Measurements from ENCODE around the gene CDK4.

Gene CDK4

GRCh38 chr12:57766464-57767304 lies 14.6 kb upstream of the CDK4 start, which contains the start of gene CYP27B1:
CYP27B1 (minus strand) TSS chr12:57767078; CDS start chr12:57767041, 37 bp downstream.
- Histone ChIP-seq H3K27ac (replicated peaks) (no peak within 1 kb of the TSS), H3K4me3 (replicated peaks; ENCODE audit: insufficient read depth, low read length) (no peak within 1 kb of the TSS), H3K27me3 (ENCODE audit: insufficient read depth, poor library complexity, severe bottlenecking) (peaks cover 28% of the 10 kb centered on the region)
- DNase-seq (ENCODE audit: low read depth in 1 of 2, low spot score in 1 of 2), result no peak
- TF ChIP-seq POLR2AphosphoS5 (IDR thresholded peaks at IDR 0.05; ENCODE audit: low read depth) (peak; percentile 50), CTCF (IDR thresholded peaks at IDR 0.05; ENCODE audit: insufficient read depth, low read length) (no peak), SPI1 (IDR thresholded peaks at IDR 0.05; ENCODE audit: borderline replicate concordance, low read depth) (no peak)

GRCh38 chr12:57765698-57766463 lies 13.8 kb upstream of the CDK4 start:
- no peak for DNase-seq (ENCODE audit: low read depth in 1 of 2, low spot score in 1 of 2)
- no peak overlapping the region for H3K4me3 ChIP-seq (replicated peaks; ENCODE audit: insufficient read depth, low read length)
- no peak overlapping the region for H3K27ac ChIP-seq (replicated peaks)
- TF ChIP-seq CTCF (IDR thresholded peaks at IDR 0.05; ENCODE audit: insufficient read depth, low read length), result no peak
- no peak for TF ChIP-seq POLR2AphosphoS5 (IDR thresholded peaks at IDR 0.05; ENCODE audit: low read depth)
- no peak for TF ChIP-seq SPI1 (IDR thresholded peaks at IDR 0.05; ENCODE audit: borderline replicate concordance, low read depth)
- no peak for TF ChIP-seq GABPA (IDR thresholded peaks at IDR 0.05; ENCODE audit: low read depth)
- TF ChIP-seq, protein P1, sequence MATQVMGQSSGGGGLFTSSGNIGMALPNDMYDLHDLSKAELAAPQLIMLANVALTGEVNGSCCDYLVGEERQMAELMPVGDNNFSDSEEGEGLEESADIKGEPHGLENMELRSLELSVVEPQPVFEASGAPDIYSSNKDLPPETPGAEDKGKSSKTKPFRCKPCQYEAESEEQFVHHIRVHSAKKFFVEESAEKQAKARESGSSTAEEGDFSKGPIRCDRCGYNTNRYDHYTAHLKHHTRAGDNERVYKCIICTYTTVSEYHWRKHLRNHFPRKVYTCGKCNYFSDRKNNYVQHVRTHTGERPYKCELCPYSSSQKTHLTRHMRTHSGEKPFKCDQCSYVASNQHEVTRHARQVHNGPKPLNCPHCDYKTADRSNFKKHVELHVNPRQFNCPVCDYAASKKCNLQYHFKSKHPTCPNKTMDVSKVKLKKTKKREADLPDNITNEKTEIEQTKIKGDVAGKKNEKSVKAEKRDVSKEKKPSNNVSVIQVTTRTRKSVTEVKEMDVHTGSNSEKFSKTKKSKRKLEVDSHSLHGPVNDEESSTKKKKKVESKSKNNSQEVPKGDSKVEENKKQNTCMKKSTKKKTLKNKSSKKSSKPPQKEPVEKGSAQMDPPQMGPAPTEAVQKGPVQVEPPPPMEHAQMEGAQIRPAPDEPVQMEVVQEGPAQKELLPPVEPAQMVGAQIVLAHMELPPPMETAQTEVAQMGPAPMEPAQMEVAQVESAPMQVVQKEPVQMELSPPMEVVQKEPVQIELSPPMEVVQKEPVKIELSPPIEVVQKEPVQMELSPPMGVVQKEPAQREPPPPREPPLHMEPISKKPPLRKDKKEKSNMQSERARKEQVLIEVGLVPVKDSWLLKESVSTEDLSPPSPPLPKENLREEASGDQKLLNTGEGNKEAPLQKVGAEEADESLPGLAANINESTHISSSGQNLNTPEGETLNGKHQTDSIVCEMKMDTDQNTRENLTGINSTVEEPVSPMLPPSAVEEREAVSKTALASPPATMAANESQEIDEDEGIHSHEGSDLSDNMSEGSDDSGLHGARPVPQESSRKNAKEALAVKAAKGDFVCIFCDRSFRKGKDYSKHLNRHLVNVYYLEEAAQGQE (IDR thresholded peaks at IDR 0.05; ENCODE audit: insufficient replicate concordance, low read depth), result no peak
- peaks cover 28% of the 10 kb centered on the region for H3K27me3 ChIP-seq (ENCODE audit: insufficient read depth, poor library complexity, severe bottlenecking)

GRCh38 chr12:57765003-57765697 lies 13.0 kb upstream of the CDK4 start:
- Histone ChIP-seq H3K27ac (replicated peaks) (no peak overlapping the region), H3K27me3 (ENCODE audit: insufficient read depth, poor library complexity, severe bottlenecking) (peaks cover 28% of the 10 kb centered on the region), H3K4me3 (replicated peaks; ENCODE audit: insufficient read depth, low read length) (peak overlapping the region; percentile 19)
- peak in 1 of 2 experiments; percentile 34 for DNase-seq (ENCODE audit: low read depth in 1 of 2, low spot score in 1 of 2)
- TF ChIP-seq CTCF (IDR thresholded peaks at IDR 0.05; ENCODE audit: insufficient read depth, low read length) (no peak), SPI1 (IDR thresholded peaks at IDR 0.05; ENCODE audit: borderline replicate concordance, low read depth) (no peak; the same call in 1 of the 2 replicates), POLR2AphosphoS5 (IDR thresholded peaks at IDR 0.05; ENCODE audit: low read depth) (no peak), GABPA (IDR thresholded peaks at IDR 0.05; ENCODE audit: low read depth) (no peak)
- TF ChIP-seq, protein P1 (IDR thresholded peaks at IDR 0.05; ENCODE audit: insufficient replicate concordance, low read depth), result no peak

Data from HL-60 (cell line).